Endothelial cell of umbilical vein (primary cell): ENCODE results near the gene SEMA4C. TPM values are rescaled to one million over a fixed set of nuclear protein-coding genes. Genes with fewer than 3 reads are reported as not detected.

Source experiments
- BruUV-seq: library from RNA; stranded (reverse); fragments of 400-500 nt; replicated peaks from 2 replicates; lab custom pipeline; 2021; lab: Mats Ljungman, UMichigan
- CTCF ChIA-PET: fragments of 300-600, 350-600 bp; sonication (Branson Sonifier 250); formaldehyde crosslinking; loops from one replicate; lab custom pipeline; 2021; ENCODE audit warnings: antibody characterized with exemption, inconsistent platforms; lab: Charles Lee
- POLR2A ChIA-PET: fragments of 300-600, 350-600 bp; sonication (Branson Sonifier 250); formaldehyde crosslinking; loops from one replicate; lab custom pipeline; 2021; ENCODE audit warnings: antibody characterized with exemption, inconsistent platforms; lab: Charles Lee
- DNase-seq: peaks from one replicate; pipeline ENCODE4 v3.0.0-alpha.2; 2011; ENCODE audit warnings: low read depth, low spot score
- FAIRE-seq: peaks from 2 replicates; lab custom pipeline; 2011; peaks lifted over from hg19 to GRCh38; lab: Jason Lieb, UNC
- H2AFZ ChIP-seq: 2 replicates; pipeline ENCODE4 v1.6.0; 2012; ENCODE audit warnings: low read depth, low read length, control low read depth, inconsistent platforms
- H3K27ac ChIP-seq: 2 replicates; pipeline ENCODE4 v1.5.1; 2011; ENCODE audit warnings: low read depth, mild to moderate bottlenecking, control low read depth, low read length, moderate library complexity; ENCODE audit not compliant: insufficient read depth
- H3K27me3 ChIP-seq, 2 experiments: 2 replicates each; pipeline versions ENCODE4 v1.6.0 to v1.6.1; 2011; ENCODE audit warnings: low read length in 2 of 2, mixed read lengths in 1 of 2; ENCODE audit not compliant: control insufficient read depth in 2 of 2, insufficient read depth in 2 of 2
- H3K36me3 ChIP-seq, 2 experiments: 2 replicates in 1 of 2; 3 replicates in 1 of 2; pipeline ENCODE4 v1.5.1; 2011; ENCODE audit warnings: low read length in 2 of 2, mild to moderate bottlenecking in 1 of 2, moderate library complexity in 1 of 2; ENCODE audit not compliant: control insufficient read depth in 2 of 2, insufficient read depth in 2 of 2; ENCODE audit errors: extremely low read depth in 1 of 2
- H3K4me1 ChIP-seq: 3 replicates; pipeline ENCODE4 v1.5.1; 2011; ENCODE audit warnings: mild to moderate bottlenecking, low read length; ENCODE audit not compliant: control insufficient read depth, insufficient read depth; ENCODE audit errors: extremely low read depth
- H3K4me2 ChIP-seq: 2 replicates; pipeline ENCODE4 v1.6.1; 2011; ENCODE audit warnings: low read length, control low read depth, mixed read lengths; ENCODE audit not compliant: insufficient read depth
- H3K4me3 ChIP-seq, 3 experiments: fragments of 200-600 bp in 1 of 3; sonication (generic), shearing (Covaris generic) in 1 of 3; replicated peaks in 1 of 3; 2 replicates each; pipeline ENCODE4 v1.5.1; 2011 to 2016; ENCODE audit warnings: control low read depth in 3 of 3, low read length in 3 of 3, mild to moderate bottlenecking in 2 of 3, inconsistent platforms in 1 of 3, low read depth in 1 of 3, moderate library complexity in 1 of 3; ENCODE audit not compliant: insufficient read depth in 1 of 3
- H3K79me2 ChIP-seq: 2 replicates; pipeline ENCODE4 v1.6.0; 2012; ENCODE audit warnings: low read length, inconsistent platforms; ENCODE audit not compliant: control insufficient read depth, insufficient read depth
- H3K9ac ChIP-seq: replicated peaks from 2 replicates; pipeline ENCODE3; 2011; ENCODE audit warnings: low read length, control low read depth; ENCODE audit not compliant: insufficient read depth; ENCODE audit errors: extremely low read depth
- H3K9me1 ChIP-seq: replicated peaks from 3 replicates; pipeline ENCODE4 v1.6.0; 2011; ENCODE audit warnings: mild to moderate bottlenecking, low read length; ENCODE audit not compliant: control insufficient read depth, insufficient read depth; ENCODE audit errors: extremely low read depth
- H3K9me3 ChIP-seq: replicated peaks from 2 replicates; pipeline ENCODE4 v1.5.1; 2012; ENCODE audit warnings: low read length, inconsistent platforms; ENCODE audit not compliant: control insufficient read depth, insufficient read depth
- H4K20me1 ChIP-seq: replicated peaks from 2 replicates; pipeline ENCODE3; 2011; ENCODE audit warnings: mild to moderate bottlenecking, low read length; ENCODE audit not compliant: control insufficient read depth, insufficient read depth; ENCODE audit errors: extremely low read depth
- EZH2 ChIP-seq: IDR thresholded peaks from 2 replicates; pipeline ENCODE4 v1.6.1; 2012; ENCODE audit warnings: borderline replicate concordance, low read depth, mild to moderate bottlenecking, moderate library complexity, low read length, inconsistent platforms; ENCODE audit not compliant: severe bottlenecking
- FOS ChIP-seq: IDR thresholded peaks from 2 replicates; pipeline ENCODE4 v1.6.1; 2011; ENCODE audit warnings: mild to moderate bottlenecking, low read length, moderate library complexity, borderline replicate concordance; ENCODE audit not compliant: insufficient read depth
- GATA2 ChIP-seq: IDR thresholded peaks from 2 replicates; pipeline ENCODE4 v1.7.0; 2011; ENCODE audit warnings: low read depth, mild to moderate bottlenecking, moderate library complexity, mixed read lengths, low read length; ENCODE audit not compliant: insufficient read length, insufficient read depth
- JUN ChIP-seq: IDR thresholded peaks from 2 replicates; pipeline ENCODE4 v1.6.1; 2011; ENCODE audit warnings: borderline replicate concordance, low read depth; ENCODE audit not compliant: insufficient read length, insufficient read depth
- MAX ChIP-seq: IDR thresholded peaks from 2 replicates; pipeline ENCODE4 v1.6.1; 2011; ENCODE audit not compliant: insufficient read depth, insufficient read length
- MYC ChIP-seq: IDR thresholded peaks from one replicate; pipeline ENCODE4 v1.6.1; 2011; ENCODE audit warnings: mild to moderate bottlenecking, low read depth, low read length
- POLR2A ChIP-seq: IDR thresholded peaks from 2 replicates; pipeline ENCODE4 v1.6.1; 2012; ENCODE audit warnings: low read depth, mild to moderate bottlenecking, control low read depth, low read length
- POLR2AphosphoS5 ChIP-seq: IDR thresholded peaks from 2 replicates; pipeline ENCODE4 v1.6.1; 2012; ENCODE audit warnings: low read depth, mild to moderate bottlenecking, control low read depth, low read length, moderate library complexity; ENCODE audit not compliant: insufficient read depth
- dilution Hi-C: fragments of 300-500 bp; cut with MboI; formaldehyde crosslinking; loops from one replicate; pipeline ENCODE4 v1.15.0; 2019; ENCODE audit warnings: low sequenced_read_pairs; ENCODE audit not compliant: extremely low pct_ligation_motif_present
- intact Hi-C: fragments of 100-400 bp; cut with micrococcal nuclease; formaldehyde crosslinking; loops from one replicate; pipeline ENCODE4 v1.10.0; 2022
- polyA plus RNA-seq, 4 experiments: library from polyadenylated mRNA; depleted of rRNA in 3 of 4; stranded (reverse) in 3 of 4; unstranded in 1 of 4; fragments of >200 nt; gene quantifications; 2 replicates each; pipeline versions ENCODE4 v1.2.1 to v1.2.3, GENCODE V29; 2011 to 2012; ENCODE audit warnings: missing spikeins in 1 of 4
- total RNA-seq: library from RNA; stranded (reverse); gene quantifications from 2 replicates; pipeline ENCODE4 v1.2.3, GENCODE V29; 2021
- TF ChIP-seq, protein P1 (sequence below), 2 donors: IDR thresholded peaks; 1 replicate in 1 of 2; 2 replicates in 1 of 2; pipeline ENCODE4 v1.5.1; 2011; ENCODE audit warnings: low read length in 2 of 2, mild to moderate bottlenecking in 2 of 2, moderate library complexity in 2 of 2, control low read depth in 1 of 2, inconsistent platforms in 1 of 2, low read depth in 1 of 2; ENCODE audit not compliant: insufficient read depth in 1 of 2; ENCODE audit errors: extremely low read depth in 1 of 2

SEMA4C gene
- total and polyA plus RNA-seq, 2 donors (not counting 3 experiments of a cell fraction or from before 2014, with no cell fraction given), result 16.4 to 17.3 TPM

- Histone ChIP-seq H3K27ac (no peak overlapping the region), H3K4me2 (no peak overlapping the region)
- CTCF ChIA-PET, result no interaction called here
Observed at GRCh38 chr2:96877631-96878092, 7.8 kb upstream of the SEMA4C start.

More at GRCh38 chr2:96877631-96878092, 7.8 kb upstream of the SEMA4C start:
- BruUV-seq, result no TSS peak
- Histone ChIP-seq H3K36me3 (no peaks in the 10 kb centered on the region), H3K9me1 (no peaks in the 10 kb centered on the region), H2AFZ (no peak overlapping the region), H3K4me3 (no peak overlapping the region), H3K9me3 (no peaks in the 10 kb centered on the region), H3K4me1 (peaks cover 4% of the 10 kb centered on the region), H3K27me3 (peaks cover 0 to 2% of the 10 kb centered on the region in 2 experiments), H4K20me1 (no peaks in the 10 kb centered on the region), H3K9ac (no peak overlapping the region), H3K79me2 (no peaks in the 10 kb centered on the region)
- dilution Hi-C loops, result no loop called here
- FAIRE-seq, result no peak
- TF ChIP-seq POLR2A (no peak), JUN (no peak), MYC (no peak), FOS (no peak), GATA2 (no peak), EZH2 (no peak), POLR2AphosphoS5 (no peak), MAX (no peak)
- TF ChIP-seq, protein P1, sequence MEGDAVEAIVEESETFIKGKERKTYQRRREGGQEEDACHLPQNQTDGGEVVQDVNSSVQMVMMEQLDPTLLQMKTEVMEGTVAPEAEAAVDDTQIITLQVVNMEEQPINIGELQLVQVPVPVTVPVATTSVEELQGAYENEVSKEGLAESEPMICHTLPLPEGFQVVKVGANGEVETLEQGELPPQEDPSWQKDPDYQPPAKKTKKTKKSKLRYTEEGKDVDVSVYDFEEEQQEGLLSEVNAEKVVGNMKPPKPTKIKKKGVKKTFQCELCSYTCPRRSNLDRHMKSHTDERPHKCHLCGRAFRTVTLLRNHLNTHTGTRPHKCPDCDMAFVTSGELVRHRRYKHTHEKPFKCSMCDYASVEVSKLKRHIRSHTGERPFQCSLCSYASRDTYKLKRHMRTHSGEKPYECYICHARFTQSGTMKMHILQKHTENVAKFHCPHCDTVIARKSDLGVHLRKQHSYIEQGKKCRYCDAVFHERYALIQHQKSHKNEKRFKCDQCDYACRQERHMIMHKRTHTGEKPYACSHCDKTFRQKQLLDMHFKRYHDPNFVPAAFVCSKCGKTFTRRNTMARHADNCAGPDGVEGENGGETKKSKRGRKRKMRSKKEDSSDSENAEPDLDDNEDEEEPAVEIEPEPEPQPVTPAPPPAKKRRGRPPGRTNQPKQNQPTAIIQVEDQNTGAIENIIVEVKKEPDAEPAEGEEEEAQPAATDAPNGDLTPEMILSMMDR (IDR thresholded peaks at IDR 0.05; ENCODE audit: extremely low read depth in 1 of 2, insufficient read depth in 1 of 2, low read depth in 1 of 2, low read length in 2 of 2), result no peak
- intact Hi-C loops, result no loop called here
- no peak for DNase-seq
- POLR2A ChIA-PET, result no interaction called here
